GM04504 (cell line): ENCODE measurements around the gene CMYA5.

Experiments used
- DNase-seq: peaks from one replicate; pipeline ENCODE4 v3.0.0-alpha.2; 2012; ENCODE audit warnings: low read depth

CMYA5 gene

GRCh38 chr5:79837761-79838551 is 148.3 kb downstream of the CMYA5 start:
- no peak for DNase-seq

GRCh38 chr5:79840084-79840990 is 150.7 kb downstream of the CMYA5 start:
- no peak for DNase-seq

GRCh38 chr5:79841172-79841571 is 151.5 kb downstream of the CMYA5 start:
- no peak for DNase-seq

GRCh38 chr5:79842006-79842881 is 152.6 kb downstream of the CMYA5 start:
- DNase-seq: no peak

GRCh38 chr5:79842991-79843390 is 153.4 kb downstream of the CMYA5 start:
- no peak for DNase-seq

GRCh38 chr5:79843450-79844388 is 154.1 kb downstream of the CMYA5 start:
- DNase-seq: no peak

GRCh38 chr5:79844571-79844970 is 154.9 kb downstream of the CMYA5 start:
- no peak for DNase-seq

GRCh38 chr5:79845448-79846197 is 156.0 kb downstream of the CMYA5 start:
- DNase-seq: peak; percentile 92

- no peak for DNase-seq
Observed at GRCh38 chr5:79846198-79846521, 156.5 kb downstream of the CMYA5 start.

GRCh38 chr5:79847561-79847960 is 157.9 kb downstream of the CMYA5 start:
- DNase-seq: no peak

GRCh38 chr5:79849061-79849460 is 159.4 kb downstream of the CMYA5 start:
- DNase-seq: no peak
